Gastroesophageal sphincter (tissue), 4 donors: ENCODE results near the gene MGAT4A. TPM values are rescaled to one million over a fixed set of nuclear protein-coding genes. Genes with fewer than 3 reads are reported as not detected.

Source experiments
- ATAC-seq: fragments of 150-250 bp; one replicate; pipeline ENCODE4 v1.9.1; 2016; ENCODE audit warnings: mild to moderate bottlenecking, moderate library complexity
- H3K27ac ChIP-seq, 4 donors: fragments of 200-600 bp; sonication (generic) in 3 of 4; 1 replicate in 3 of 4; 2 replicates in 1 of 4; pipeline ENCODE4 v1.5.1; 2016 to 2019
- H3K27me3 ChIP-seq: fragments of 200-600 bp; sonication (generic); one replicate; pipeline ENCODE4 v1.5.1; 2019
- H3K36me3 ChIP-seq, 2 donors: fragments of 200-600 bp; sonication (generic); one replicate each; pipeline ENCODE4 v1.5.1; 2019; ENCODE audit warnings: control low read depth in 1 of 2
- H3K4me1 ChIP-seq, 3 donors: fragments of 200-600 bp; sonication (generic); 1 replicate in 2 of 3; 2 replicates in 1 of 3; pipeline ENCODE4 v1.5.1; 2016 to 2019; ENCODE audit warnings: control low read depth in 2 of 3
- H3K4me3 ChIP-seq, 2 donors: fragments of 200-600 bp; sonication (generic); one replicate each; pipeline ENCODE4 v1.5.1; 2019; ENCODE audit warnings: mild to moderate bottlenecking in 1 of 2, moderate library complexity in 1 of 2
- H3K9me3 ChIP-seq, 3 donors: fragments of 200-600 bp; sonication (generic); one replicate each; pipeline ENCODE4 v1.5.1; 2017 to 2019; ENCODE audit warnings: control low read depth in 2 of 3
- EP300 ChIP-seq: sonication (generic); formaldehyde crosslinking; IDR thresholded peaks from one replicate; pipeline ENCODE4 v1.6.1; 2017; ENCODE audit warnings: antibody characterized with exemption, mild to moderate bottlenecking
- POLR2A ChIP-seq, 2 donors: fragments of 450-650 bp; IDR thresholded peaks; one replicate each; pipeline ENCODE4 v1.6.1; 2017; ENCODE audit warnings: antibody characterized with exemption in 2 of 2, mild to moderate bottlenecking in 2 of 2, moderate library complexity in 1 of 2
- POLR2AphosphoS5 ChIP-seq: sonication (generic); formaldehyde crosslinking; IDR thresholded peaks from one replicate; pipeline ENCODE4 v1.6.1; 2017; ENCODE audit warnings: antibody characterized with exemption
- WGBS, 2 donors: methylation state at CpG; one replicate each; pipeline ENCODE4 v1.1.5; 2018; ENCODE audit warnings: low coverage in 1 of 2; 5-methylcytosine and 5-hydroxymethylcytosine counted together
- total RNA-seq, 4 donors: library from RNA; depleted of rRNA; stranded (reverse); fragments of >200 nt; gene quantifications; one replicate each; pipeline ENCODE4 v1.1.0, GENCODE V29; 2016
- TF ChIP-seq, protein P1 (sequence below), 4 experiments: fragments of 200-600 bp in 2 of 4; fragments of 450-650 bp in 2 of 4; sonication (generic) in 1 of 4; IDR thresholded peaks; one replicate each; pipeline ENCODE4 v1.5.1; 2017 to 2019; ENCODE audit warnings: antibody characterized with exemption in 4 of 4, mild to moderate bottlenecking in 2 of 4, moderate library complexity in 2 of 4

The MGAT4A gene
- total RNA-seq, 4 donors from 2014 or later: 12.7 to 33.0 (median 21.2) TPM

DNA sequence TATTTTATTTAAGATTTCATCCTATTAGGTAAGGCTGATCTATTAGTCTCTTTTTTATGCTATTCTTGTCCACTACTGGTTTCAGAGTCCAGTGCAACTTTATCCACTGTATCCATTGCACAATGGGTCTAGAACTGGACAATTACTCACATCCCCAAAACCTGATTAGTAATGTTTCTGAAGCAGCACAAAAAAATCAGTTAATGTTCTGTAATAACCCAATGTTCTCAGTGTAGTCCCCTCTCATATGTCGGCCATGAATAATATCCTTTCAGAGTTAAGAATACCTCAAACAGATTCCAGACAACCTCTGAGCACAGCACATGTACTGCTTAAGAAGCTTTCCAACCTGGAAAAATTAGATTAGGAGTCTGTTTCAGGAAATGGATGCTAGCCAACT is 29.7 kb downstream of the MGAT4A start:
- peak overlapping the region in 3 of 4 donors; percentile 55 to 76 (median 68) for H3K27ac ChIP-seq
- peak; percentile 79 for ATAC-seq
- no peaks in the 10 kb centered on the region for H3K27me3 ChIP-seq
- H3K36me3 ChIP-seq: no peaks in the 10 kb centered on the region
- TF ChIP-seq, protein P1, sequence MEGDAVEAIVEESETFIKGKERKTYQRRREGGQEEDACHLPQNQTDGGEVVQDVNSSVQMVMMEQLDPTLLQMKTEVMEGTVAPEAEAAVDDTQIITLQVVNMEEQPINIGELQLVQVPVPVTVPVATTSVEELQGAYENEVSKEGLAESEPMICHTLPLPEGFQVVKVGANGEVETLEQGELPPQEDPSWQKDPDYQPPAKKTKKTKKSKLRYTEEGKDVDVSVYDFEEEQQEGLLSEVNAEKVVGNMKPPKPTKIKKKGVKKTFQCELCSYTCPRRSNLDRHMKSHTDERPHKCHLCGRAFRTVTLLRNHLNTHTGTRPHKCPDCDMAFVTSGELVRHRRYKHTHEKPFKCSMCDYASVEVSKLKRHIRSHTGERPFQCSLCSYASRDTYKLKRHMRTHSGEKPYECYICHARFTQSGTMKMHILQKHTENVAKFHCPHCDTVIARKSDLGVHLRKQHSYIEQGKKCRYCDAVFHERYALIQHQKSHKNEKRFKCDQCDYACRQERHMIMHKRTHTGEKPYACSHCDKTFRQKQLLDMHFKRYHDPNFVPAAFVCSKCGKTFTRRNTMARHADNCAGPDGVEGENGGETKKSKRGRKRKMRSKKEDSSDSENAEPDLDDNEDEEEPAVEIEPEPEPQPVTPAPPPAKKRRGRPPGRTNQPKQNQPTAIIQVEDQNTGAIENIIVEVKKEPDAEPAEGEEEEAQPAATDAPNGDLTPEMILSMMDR (IDR thresholded peaks at IDR 0.05): no peak
- TF ChIP-seq POLR2A (IDR thresholded peaks at IDR 0.05) (no peak), EP300 (no peak), POLR2AphosphoS5 (no peak)
- H3K4me1 ChIP-seq: peaks cover 7 to 46% (median 13%) of the 10 kb centered on the region in 3 donors
- H3K9me3 ChIP-seq: no peaks in the 10 kb centered on the region
- 20 to 25% methylated on average over 1 of the region's 1 CpG for WGBS, 2 donors
- H3K4me3 ChIP-seq: no peak overlapping the region

DNA sequence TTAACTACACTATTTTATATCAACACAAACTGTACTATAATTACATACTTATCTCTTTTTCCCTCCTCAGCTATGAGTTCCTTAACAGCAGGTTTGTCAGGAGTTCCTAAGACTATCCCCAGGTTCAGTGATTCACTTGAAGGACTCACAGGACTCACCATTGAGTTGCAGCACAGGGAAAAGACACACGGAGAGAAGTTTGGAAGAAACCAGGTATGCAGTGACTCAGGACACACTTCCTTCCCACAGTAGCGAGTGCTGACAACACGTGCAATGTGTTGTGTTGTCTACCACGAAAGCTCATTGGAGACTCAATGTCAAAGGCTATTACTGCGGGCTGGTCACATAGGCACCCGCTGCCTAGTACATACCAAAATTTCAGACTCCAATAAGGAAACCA is 32.0 kb downstream of the MGAT4A start:
- H3K27ac ChIP-seq: no peak overlapping the region
- H3K36me3 ChIP-seq: no peaks in the 10 kb centered on the region
- no peaks in the 10 kb centered on the region for H3K9me3 ChIP-seq
- TF ChIP-seq POLR2AphosphoS5 (no peak), POLR2A (IDR thresholded peaks at IDR 0.05) (no peak), EP300 (no peak)
- TF ChIP-seq, protein P1 (IDR thresholded peaks at IDR 0.05): no peak
- H3K4me3 ChIP-seq: no peak overlapping the region
- peaks cover 7 to 54% (median 13%) of the 10 kb centered on the region in 3 donors for H3K4me1 ChIP-seq
- ATAC-seq: no peak
- 97% methylated on average over 6 of the region's 6 CpGs; no CpG with 5 or more reads in 1 of the 2 donors for WGBS, 2 donors
- H3K27me3 ChIP-seq: no peaks in the 10 kb centered on the region

DNA sequence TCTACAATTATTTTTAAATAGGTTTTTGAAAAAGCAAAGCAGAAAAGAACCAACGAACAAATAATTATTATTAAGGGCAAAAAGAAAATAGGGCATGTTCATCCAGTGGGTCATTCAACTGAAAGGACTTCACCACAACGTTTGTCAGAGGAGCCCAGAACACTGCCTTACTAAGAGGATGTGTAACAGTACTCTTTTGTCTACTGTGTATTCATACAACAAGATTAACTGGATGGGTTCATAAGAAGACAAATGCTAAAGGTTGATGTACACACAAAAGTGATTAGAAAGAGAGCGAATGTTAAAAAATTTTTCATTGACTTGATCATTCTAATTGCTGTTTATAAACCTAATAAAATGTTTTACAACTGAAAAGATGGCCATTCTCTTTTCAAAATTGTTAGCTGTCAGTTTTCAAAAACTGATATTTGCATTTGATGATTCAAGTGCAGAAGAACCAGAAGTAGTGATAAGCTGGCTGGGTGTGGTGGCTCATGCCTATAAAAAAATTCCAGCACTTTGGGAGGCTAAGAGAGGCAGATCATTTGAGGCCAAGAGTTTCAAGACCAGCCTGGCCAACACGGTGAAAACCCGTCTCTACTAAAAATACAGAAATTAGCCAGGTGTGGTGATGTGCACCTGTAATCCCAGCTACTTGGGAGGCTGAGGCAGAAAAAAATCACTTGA is 33.1 kb downstream of the MGAT4A start:
- Histone ChIP-seq H3K4me1 (peaks cover 7 to 43% (median 13%) of the 10 kb centered on the region in 3 donors), H3K27me3 (no peaks in the 10 kb centered on the region), H3K27ac (no peak overlapping the region), H3K4me3 (no peak overlapping the region), H3K36me3 (no peaks in the 10 kb centered on the region), H3K9me3 (no peaks in the 10 kb centered on the region)
- no peak for ATAC-seq
- no peak for TF ChIP-seq POLR2A (IDR thresholded peaks at IDR 0.05)
- TF ChIP-seq, protein P1 (IDR thresholded peaks at IDR 0.05): no peak
- 72 to 77% methylated on average over 5 of the region's 5 CpGs for WGBS, 2 donors

DNA sequence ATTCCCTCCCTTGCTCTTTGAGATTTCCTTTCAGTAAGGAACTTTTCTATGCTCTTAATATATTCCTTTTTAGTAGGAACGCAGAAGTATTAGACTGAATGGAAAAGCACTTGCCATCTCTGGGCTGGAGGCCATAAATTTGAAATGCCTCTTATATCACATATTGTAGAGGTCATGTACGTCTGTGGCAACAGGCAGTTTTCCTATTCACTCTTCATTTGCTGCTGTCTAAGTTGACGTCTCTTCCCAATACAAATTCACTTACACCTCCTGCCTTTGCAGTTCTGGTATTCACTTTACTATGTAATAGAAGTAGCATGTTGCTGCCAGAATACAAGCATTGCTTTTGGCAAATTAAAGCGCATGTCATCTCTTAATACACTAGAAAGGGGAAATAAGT is 34.7 kb downstream of the MGAT4A start:
- Histone ChIP-seq H3K4me1 (peaks cover 0 to 27% (median 2%) of the 10 kb centered on the region in 3 donors), H3K4me3 (no peak overlapping the region), H3K9me3 (no peaks in the 10 kb centered on the region), H3K27me3 (no peaks in the 10 kb centered on the region), H3K36me3 (no peaks in the 10 kb centered on the region), H3K27ac (no peak overlapping the region)
- 62 to 74% methylated on average over 4 of the region's 4 CpGs for WGBS, 2 donors
- no peak for TF ChIP-seq POLR2AphosphoS5
- TF ChIP-seq EP300: no peak
- TF ChIP-seq POLR2A (IDR thresholded peaks at IDR 0.05): no peak
- TF ChIP-seq, protein P1 (IDR thresholded peaks at IDR 0.05): no peak
- ATAC-seq: no peak

DNA sequence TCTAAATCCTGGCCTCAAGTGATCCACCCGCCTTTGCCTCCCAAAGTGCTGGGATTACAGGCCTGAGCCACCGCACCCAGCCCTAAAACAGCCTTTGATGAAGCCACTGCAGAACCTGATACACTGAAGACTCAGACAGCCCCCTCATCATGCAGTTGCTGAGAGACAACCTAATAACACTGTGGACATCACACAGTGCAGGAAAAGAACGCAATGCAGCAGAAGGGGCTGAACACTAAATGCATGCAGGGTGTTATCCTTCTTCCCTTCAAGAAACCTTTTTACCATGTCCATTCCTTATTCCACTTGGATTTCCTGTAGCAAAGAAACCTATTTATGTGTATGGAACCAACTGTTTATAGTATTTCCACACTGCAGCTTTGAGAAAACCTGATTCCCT is 35.7 kb downstream of the MGAT4A start:
- Histone ChIP-seq H3K4me1 (peaks cover 0 to 18% (median 0%) of the 10 kb centered on the region in 3 donors), H3K27ac (no peak overlapping the region), H3K9me3 (no peaks in the 10 kb centered on the region), H3K4me3 (no peak overlapping the region), H3K27me3 (no peaks in the 10 kb centered on the region), H3K36me3 (no peaks in the 10 kb centered on the region)
- 27 to 82% methylated on average over 1 to 2 of the region's 3 CpGs for WGBS, 2 donors
- no peak for TF ChIP-seq POLR2A (IDR thresholded peaks at IDR 0.05)
- no peak for TF ChIP-seq EP300
- no peak for TF ChIP-seq POLR2AphosphoS5
- TF ChIP-seq, protein P1 (IDR thresholded peaks at IDR 0.05): no peak
- ATAC-seq: no peak
